H54 (cell line): ENCODE results near the gene KRTAP10-11.
"Not testable (repeated sequence)": the region's sequence is repeated elsewhere in the genome, so short reads cannot be mapped to it uniquely, and the experiment has no call there.

ENCODE experiments used
- DNase-seq: peaks from one replicate; pipeline ENCODE4 v3.0.0; 2011; ENCODE audit warnings: low spot score, mixed read lengths; ENCODE audit not compliant: insufficient read length
- FAIRE-seq: peaks from 3 replicates; lab custom pipeline; 2011; peaks lifted over from hg19 to GRCh38; lab: Jason Lieb, UNC
- POLR2A ChIP-seq: IDR thresholded peaks from 2 replicates; pipeline ENCODE4 v1.6.1; 2011; ENCODE audit warnings: low read depth, mild to moderate bottlenecking, low read length

The KRTAP10-11 gene

GRCh38 chr21:44657635-44658540 lies 11.7 kb downstream of the KRTAP10-11 start, which contains the start of gene KRTAP12-3:
KRTAP12-3 (plus strand) TSS chr21:44657932; CDS start chr21:44657980, 48 bp downstream.
- DNase-seq: no peak
- no peak for FAIRE-seq
- peak; percentile 19; the same call in 1 of the 2 replicates for TF ChIP-seq POLR2A

GRCh38 chr21:44658541-44658910 lies 12.3 kb downstream of the KRTAP10-11 start:
- TF ChIP-seq POLR2A: no peak
- no peak for FAIRE-seq

GRCh38 chr21:44658913-44659595 lies 12.8 kb downstream of the KRTAP10-11 start:
- DNase-seq (no peak), FAIRE-seq (no peak)
- no peak for TF ChIP-seq POLR2A

More at GRCh38 chr21:44658541-44658910, 12.3 kb downstream of the KRTAP10-11 start:
- no peak for DNase-seq

DNA sequence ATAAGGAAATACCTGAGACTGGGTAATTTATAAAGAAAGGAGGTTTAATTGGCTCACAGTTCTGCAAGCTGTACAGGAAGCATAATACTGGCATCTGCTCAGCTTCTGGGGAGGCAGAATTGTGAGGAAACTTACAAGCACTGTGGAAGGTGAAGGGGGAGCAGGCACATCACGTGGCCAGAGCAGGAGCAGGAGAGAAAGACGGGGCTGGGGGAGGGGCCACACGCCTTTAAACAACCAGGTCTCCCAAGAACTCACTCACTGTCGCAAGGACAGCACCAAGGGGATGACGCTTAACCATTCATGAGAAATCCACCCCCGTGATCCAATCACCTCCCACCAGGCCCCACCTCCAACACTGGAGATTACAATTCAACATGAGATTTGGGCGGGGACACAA lies 15.4 kb downstream of the KRTAP10-11 start:
- not testable (repeated sequence) for FAIRE-seq, DNase-seq

GRCh38 chr21:44664691-44665090 lies 18.5 kb downstream of the KRTAP10-11 start:
- TF ChIP-seq POLR2A: no peak
- no peak for FAIRE-seq

GRCh38 chr21:44666401-44667320 lies 20.4 kb downstream of the KRTAP10-11 start, which contains the start of gene KRTAP12-2:
KRTAP12-2 (minus strand) TSS chr21:44666927; CDS start chr21:44666886, 41 bp downstream.
- FAIRE-seq (no peak), DNase-seq (no peak)
- TF ChIP-seq POLR2A: no peak

More at GRCh38 chr21:44664691-44665090, 18.5 kb downstream of the KRTAP10-11 start:
- DNase-seq: no peak

- no peak for FAIRE-seq
- no peak for TF ChIP-seq POLR2A
Measured at GRCh38 chr21:44667612-44668011, 21.4 kb downstream of the KRTAP10-11 start.

DNA sequence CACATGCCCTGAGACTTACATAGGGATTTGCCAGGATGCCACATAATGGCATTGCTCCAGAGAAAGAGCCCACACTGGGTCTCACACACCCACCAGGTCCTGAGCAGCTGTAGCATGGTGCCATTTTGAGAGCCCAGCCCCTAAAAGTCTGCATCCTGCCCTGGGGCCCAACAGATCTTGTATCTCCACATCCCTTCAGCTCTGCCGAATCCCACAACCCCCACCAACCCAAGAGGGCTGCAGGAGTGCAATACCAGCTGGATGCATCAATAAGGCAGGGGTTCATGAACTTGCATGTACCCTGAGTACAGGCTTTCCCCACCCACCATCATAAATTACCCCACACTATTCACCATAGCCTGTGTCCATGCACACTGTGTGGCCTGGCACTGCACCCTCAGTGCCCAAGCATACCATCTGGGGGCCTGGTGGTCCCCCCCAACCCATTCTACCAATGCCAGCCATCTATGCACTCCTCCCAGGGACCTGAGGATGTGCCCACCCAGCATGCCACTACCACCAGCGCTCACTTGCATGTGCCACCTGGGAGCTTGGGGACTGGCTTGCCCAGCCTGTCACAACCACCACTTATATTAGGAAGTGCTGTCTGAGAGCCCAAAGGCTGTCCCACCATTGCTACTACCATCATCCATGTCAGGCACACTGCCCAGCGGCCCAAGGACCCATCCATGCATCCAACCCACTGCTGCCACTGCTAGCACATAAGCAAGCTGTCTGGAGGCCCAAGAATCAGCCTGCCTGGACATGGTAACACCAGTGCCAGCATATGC lies 24.6 kb downstream of the KRTAP10-11 start:
- FAIRE-seq (no peak), DNase-seq (no peak)
- TF ChIP-seq POLR2A: no peak

More at GRCh38 chr21:44667612-44668011, 21.4 kb downstream of the KRTAP10-11 start:
- DNase-seq: no peak

GRCh38 chr21:44671911-44672310 lies 25.7 kb downstream of the KRTAP10-11 start:
- FAIRE-seq (no peak), DNase-seq (no peak)
- no peak for TF ChIP-seq POLR2A

DNA sequence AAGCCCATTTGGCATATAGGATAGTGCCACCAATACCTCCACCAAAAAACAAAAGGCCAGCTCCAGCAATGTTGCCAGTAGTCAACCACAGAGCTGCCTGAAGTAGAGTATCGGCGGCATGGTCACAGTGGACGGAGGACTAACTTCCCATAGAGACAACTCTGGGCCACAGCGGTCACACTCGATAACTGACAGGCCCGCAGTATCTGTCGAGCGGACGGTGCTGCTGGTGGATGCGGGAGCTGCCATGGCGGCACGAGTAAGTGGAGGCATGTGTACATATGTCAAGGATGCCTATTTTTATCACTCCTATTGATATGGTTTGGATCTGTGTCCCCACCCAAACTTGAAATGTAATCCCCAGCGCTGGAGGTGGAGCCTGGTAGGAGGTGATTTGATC lies 31.7 kb downstream of the KRTAP10-11 start:
- no peak for TF ChIP-seq POLR2A
- no peak for FAIRE-seq

GRCh38 chr21:44681152-44681551 lies 34.9 kb downstream of the KRTAP10-11 start:
- TF ChIP-seq POLR2A: no peak
- FAIRE-seq (no peak), DNase-seq (no peak)

More for the DNA sequence above, 31.7 kb downstream of the KRTAP10-11 start:
- no peak for DNase-seq

GRCh38 chr21:44681861-44682579 lies 35.8 kb downstream of the KRTAP10-11 start, which contains the start of gene KRTAP12-1:
KRTAP12-1 (minus strand) TSS chr21:44682163; CDS start chr21:44682123, 40 bp downstream.
- FAIRE-seq: no peak
- DNase-seq: no peak
- TF ChIP-seq POLR2A: no peak
